ENCODE results near the gene GPS1.

GPS1 gene

GRCh38 chr17:82061047-82061925 lies 9.6 kb downstream of the GPS1 start:
- DNase-seq, result no peak

- DNase-seq, result no peak
Observed at GRCh38 chr17:82062076-82062983, 10.6 kb downstream of the GPS1 start.

DNA sequence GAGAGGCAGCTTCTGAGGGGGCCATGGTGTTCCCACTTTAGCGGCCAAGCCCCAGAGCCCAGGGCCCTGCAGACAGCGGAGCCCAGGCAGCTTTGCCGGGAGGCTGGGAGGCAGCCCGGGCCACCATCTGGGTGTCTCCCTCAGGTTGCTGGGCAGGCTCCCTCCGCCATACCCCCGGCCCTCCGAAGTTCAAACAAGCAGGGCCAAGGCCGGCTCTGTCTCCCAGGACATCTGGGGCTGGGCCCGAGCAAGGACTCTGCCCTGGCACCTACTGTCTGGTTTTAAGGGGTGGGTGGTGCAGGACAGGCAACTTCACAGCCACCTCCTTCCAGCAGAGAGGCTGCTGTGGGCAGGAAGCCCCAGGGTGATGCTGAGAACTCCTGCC lies 11.3 kb downstream of the GPS1 start:
- no peak for DNase-seq

GRCh38 chr17:82063424-82064415 lies 12.0 kb downstream of the GPS1 start:
- no peak for DNase-seq

- DNase-seq, result no peak
Observed at GRCh38 chr17:82064433-82065192, 12.9 kb downstream of the GPS1 start.

DNA sequence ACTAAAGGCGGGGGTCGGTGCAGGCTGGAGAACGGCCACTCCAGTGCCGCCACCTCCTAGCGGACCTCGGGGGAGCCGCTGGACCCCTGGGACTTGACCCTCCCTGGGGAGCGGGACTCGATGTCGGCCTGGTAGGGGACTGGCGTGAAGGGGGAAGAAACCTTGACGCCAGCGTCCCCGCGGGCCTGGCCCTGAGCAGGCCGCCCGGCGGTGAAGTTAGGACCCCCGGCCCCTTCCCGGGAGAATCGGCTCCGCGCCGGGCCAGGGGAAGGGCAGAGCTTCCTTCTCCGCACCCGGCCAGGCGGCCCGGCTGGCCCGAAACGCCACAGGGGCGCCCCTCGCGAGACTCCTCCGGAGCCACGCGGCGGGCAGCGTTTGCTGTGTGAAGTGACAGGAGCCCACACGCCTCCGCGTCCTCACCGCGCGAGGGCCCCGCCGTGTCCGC lies 13.5 kb downstream of the GPS1 start:
- no peak for DNase-seq

DNA sequence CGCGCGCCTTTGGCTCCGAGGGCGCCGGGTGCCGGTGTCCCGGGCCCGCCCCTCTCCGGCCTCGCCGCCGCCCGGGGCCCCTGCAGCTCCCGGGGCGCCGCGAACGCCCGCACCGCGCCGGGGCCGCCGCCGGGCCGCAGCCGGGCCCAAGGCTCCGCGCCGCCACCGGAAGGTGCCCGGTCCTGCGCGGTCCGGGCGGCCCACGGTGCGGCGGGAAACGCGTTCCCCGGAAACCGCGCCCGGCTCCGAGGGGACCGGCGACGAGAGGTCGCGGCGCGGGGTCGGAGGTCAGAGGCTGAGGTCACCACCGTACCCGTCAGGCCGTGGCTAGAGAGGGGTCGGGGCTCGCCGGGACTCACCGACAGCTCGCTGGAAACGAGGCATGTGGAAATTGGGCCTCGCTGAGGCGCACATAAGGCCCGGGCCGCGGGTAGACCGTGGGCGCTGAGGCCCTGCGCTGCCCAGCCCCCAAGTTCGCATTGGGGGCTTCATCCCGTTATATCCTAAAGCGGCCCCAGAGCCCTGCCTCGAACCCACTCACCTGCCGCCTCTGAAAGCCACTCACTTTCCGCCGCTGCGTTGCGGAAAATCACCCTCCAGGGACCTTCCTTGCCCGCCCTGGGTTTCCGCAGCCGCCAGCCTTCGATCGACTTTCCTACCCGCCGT lies 14.1 kb downstream of the GPS1 start, which contains the start of gene DUS1L:
TSS of gene DUS1L (minus strand) at position 167 of the 666 bp plus-strand sequence. CDS start 745 bp downstream, outside the sequence.
- no peak for DNase-seq

GRCh38 chr17:82070611-82071010 lies 18.9 kb downstream of the GPS1 start:
- DNase-seq, result no peak

GRCh38 chr17:82072827-82073226 lies 21.1 kb downstream of the GPS1 start:
- DNase-seq, result no peak

- DNase-seq, result no peak
Observed at GRCh38 chr17:82073446-82073845, 21.7 kb downstream of the GPS1 start.

- no peak for DNase-seq
Observed at GRCh38 chr17:82076018-82076784, 24.5 kb downstream of the GPS1 start.

GRCh38 chr17:82076785-82077591 lies 25.3 kb downstream of the GPS1 start:
- no peak for DNase-seq

DNA sequence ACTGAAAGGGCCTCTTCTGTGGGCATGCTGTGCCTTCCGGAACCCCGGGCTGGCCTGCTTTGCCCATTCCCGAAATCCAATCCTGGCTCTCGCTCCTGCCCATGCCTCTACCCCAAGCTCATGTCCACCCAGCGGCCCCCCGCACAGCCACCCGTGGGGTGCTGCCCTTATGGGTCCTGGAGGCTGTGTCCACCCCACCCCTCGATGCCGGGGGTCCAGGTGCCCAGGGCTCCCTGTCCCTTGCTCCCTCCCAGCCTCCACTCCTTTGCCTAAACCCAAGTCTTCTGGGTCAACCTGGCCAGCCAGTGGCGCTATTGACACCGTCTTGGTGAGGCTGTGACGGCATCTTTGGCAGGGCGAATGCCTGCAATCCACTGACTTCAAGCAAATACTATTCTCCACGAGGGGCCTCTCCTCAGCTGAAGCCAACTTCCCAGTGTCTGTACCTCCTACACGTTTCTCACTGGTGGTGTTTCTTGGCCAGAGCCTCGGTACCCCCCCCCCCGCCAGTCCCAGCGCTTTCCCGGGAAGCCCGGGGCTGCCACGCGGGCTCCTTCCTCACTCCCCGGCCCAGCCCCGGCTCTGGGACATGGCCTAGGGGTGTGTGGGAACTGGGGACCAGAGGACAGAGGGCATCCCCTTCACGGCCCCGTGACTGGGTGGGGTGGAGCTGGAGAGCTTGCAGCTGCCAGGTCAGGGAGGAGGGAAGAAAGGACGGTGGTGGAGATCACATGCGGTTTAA lies 26.1 kb downstream of the GPS1 start:
- no peak for DNase-seq

DNA sequence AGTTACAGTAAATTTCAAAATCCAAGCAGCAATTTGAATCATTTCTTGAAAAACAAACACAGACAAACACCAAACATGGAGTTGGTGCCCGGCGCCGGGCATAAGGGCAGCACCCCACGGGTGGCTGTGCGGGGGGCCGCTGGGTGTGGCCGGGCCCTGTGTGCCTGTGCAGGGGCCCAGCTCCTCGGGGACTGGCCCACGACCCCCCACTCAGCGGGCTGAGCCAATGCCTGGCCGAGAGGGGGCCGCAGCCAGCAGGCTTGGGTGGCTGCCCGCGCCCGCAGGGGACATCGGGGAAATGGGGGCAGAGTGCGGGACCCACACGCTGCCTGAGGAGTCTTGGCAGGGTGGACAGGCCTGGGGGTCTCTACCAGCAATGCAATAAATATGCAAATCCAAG lies 26.7 kb downstream of the GPS1 start:
- DNase-seq, result no peak

GRCh38 chr17:82079001-82079677 lies 27.4 kb downstream of the GPS1 start:
- no peak for DNase-seq

- DNase-seq, result no peak
Observed at GRCh38 chr17:82080048-82080788, 28.5 kb downstream of the GPS1 start.

DNA sequence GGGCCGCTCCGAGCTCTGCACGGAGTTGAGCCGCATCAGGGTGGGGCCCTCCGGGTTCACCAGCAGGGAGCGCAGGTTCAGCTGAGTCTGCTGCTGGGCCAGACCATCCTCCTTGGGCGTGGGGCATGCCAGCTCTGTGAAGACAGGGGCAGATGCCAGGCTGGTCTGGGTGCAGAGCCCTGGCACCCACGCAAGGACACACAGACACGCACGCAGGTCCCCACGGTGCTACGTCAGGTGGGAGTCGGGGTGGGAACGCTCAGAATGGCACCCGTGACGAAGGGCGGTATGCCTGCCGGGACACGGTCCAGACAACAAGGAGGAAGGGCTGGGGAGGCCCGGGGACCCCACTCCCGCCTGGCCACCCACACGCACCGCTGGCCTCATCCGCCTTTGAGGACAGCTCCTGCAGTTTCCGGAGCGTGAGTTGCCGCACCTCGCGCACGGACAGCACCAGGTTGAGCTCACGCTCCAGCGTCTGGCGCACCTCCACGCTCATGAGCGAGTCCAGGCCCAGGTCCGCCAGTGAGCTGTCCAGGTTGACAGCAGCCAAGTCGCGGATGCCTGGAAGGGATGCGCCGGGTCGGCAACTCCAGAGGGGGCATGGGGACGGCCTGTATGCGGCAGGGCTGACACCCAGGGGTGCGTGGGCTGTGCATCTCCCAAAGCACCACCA lies 29.2 kb downstream of the GPS1 start:
- no peak for DNase-seq

All from NCI-H2081 treated with DMSO at 0.1 percent for 48 hours (cell line).